Mesenchymal stem cell (in vitro differentiated cells and primary cell): ENCODE data around the gene GPR173.

Source experiments
- DNase-seq: peaks from one replicate; pipeline ENCODE4 v3.0.0-alpha.2; 2013
- H2AFZ ChIP-seq: one replicate; pipeline ENCODE4 v1.6.1; 2013; ENCODE audit warnings: low read depth, mild to moderate bottlenecking, control low read depth, inconsistent platforms, low read length, moderate library complexity
- H2AK5ac ChIP-seq: 2 replicates; pipeline ENCODE4 v1.6.1; 2013; ENCODE audit warnings: low read length, moderate library complexity, mild to moderate bottlenecking, inconsistent platforms; ENCODE audit not compliant: severe bottlenecking
- H2BK120ac ChIP-seq: one replicate; pipeline ENCODE4 v1.6.1; 2013; ENCODE audit warnings: low read depth, mild to moderate bottlenecking, inconsistent platforms, low read length, moderate library complexity
- H2BK12ac ChIP-seq, 2 experiments: one replicate each; pipeline ENCODE4 v1.6.1; 2013; ENCODE audit warnings: inconsistent platforms in 2 of 2, low read length in 2 of 2, mild to moderate bottlenecking in 2 of 2, moderate library complexity in 2 of 2, control low read depth in 1 of 2
- H2BK15ac ChIP-seq: one replicate; pipeline ENCODE4 v1.6.1; 2013; ENCODE audit warnings: mild to moderate bottlenecking, low read depth, inconsistent platforms; ENCODE audit not compliant: poor library complexity, severe bottlenecking
- H2BK5ac ChIP-seq: 2 replicates; pipeline ENCODE4 v1.6.1; 2013; ENCODE audit warnings: low read depth, mild to moderate bottlenecking, low read length, control low read depth, inconsistent platforms; ENCODE audit not compliant: poor library complexity, severe bottlenecking
- H3K14ac ChIP-seq, 2 experiments: one replicate each; pipeline ENCODE4 v1.6.1; 2013; ENCODE audit warnings: inconsistent platforms in 2 of 2, low read length in 2 of 2, control low read depth in 1 of 2, mild to moderate bottlenecking in 1 of 2, moderate library complexity in 1 of 2
- H3K18ac ChIP-seq, 2 experiments: one replicate each; pipeline ENCODE4 v1.6.1; 2013; ENCODE audit warnings: inconsistent platforms in 2 of 2, low read length in 2 of 2, control low read depth in 1 of 2, low read depth in 1 of 2, mild to moderate bottlenecking in 1 of 2
- H3K23ac ChIP-seq, 2 experiments: one replicate each; pipeline ENCODE4 v1.6.1; 2013; ENCODE audit warnings: inconsistent platforms in 2 of 2, low read length in 2 of 2, mild to moderate bottlenecking in 2 of 2, moderate library complexity in 2 of 2, control low read depth in 1 of 2
- H3K27ac ChIP-seq: 2 replicates; pipeline ENCODE4 v1.5.1; 2013; ENCODE audit warnings: mild to moderate bottlenecking, moderate library complexity, low read length, control low read depth, inconsistent platforms; ENCODE audit not compliant: poor library complexity, severe bottlenecking
- H3K27me3 ChIP-seq, 2 experiments: 2 replicates each; pipeline versions ENCODE4 v1.6.1 to v1.7.0; 2013; ENCODE audit warnings: low read length in 2 of 2, mild to moderate bottlenecking in 2 of 2, moderate library complexity in 2 of 2, control low read depth in 1 of 2, inconsistent platforms in 1 of 2; ENCODE audit not compliant: control insufficient read depth in 1 of 2, insufficient read depth in 1 of 2
- H3K36me3 ChIP-seq, 2 experiments: 2 replicates each; pipeline versions ENCODE4 v1.6.1 to v1.7.0; 2013; ENCODE audit warnings: low read length in 2 of 2, control low read depth in 1 of 2, inconsistent platforms in 1 of 2, low read depth in 1 of 2, mild to moderate bottlenecking in 1 of 2; ENCODE audit not compliant: insufficient read depth in 2 of 2, control insufficient read depth in 1 of 2
- H3K4ac ChIP-seq, 2 experiments: one replicate each; pipeline ENCODE4 v1.6.1; 2013; ENCODE audit warnings: inconsistent platforms in 2 of 2, low read length in 2 of 2, mild to moderate bottlenecking in 2 of 2, moderate library complexity in 2 of 2, control low read depth in 1 of 2, low read depth in 1 of 2
- H3K4me1 ChIP-seq: 2 replicates; pipeline ENCODE4 v1.6.1; 2013; ENCODE audit warnings: low read depth, low read length, control low read depth; ENCODE audit not compliant: control insufficient read depth, insufficient read depth
- H3K4me2 ChIP-seq: 2 replicates; pipeline ENCODE4 v1.6.1; 2013; ENCODE audit warnings: low read length, mild to moderate bottlenecking, inconsistent platforms; ENCODE audit not compliant: poor library complexity, severe bottlenecking
- H3K4me3 ChIP-seq, 2 experiments: 2 replicates each; pipeline versions ENCODE4 v1.5.1 to v1.7.0; 2013; ENCODE audit warnings: low read length in 2 of 2, mild to moderate bottlenecking in 2 of 2, control low read depth in 1 of 2, low read depth in 1 of 2; ENCODE audit not compliant: insufficient read depth in 1 of 2
- H3K79me1 ChIP-seq: replicated peaks from 2 replicates; pipeline ENCODE4 v1.6.1; 2013; ENCODE audit warnings: mild to moderate bottlenecking, control low read depth, low read length, inconsistent platforms; ENCODE audit not compliant: poor library complexity, severe bottlenecking
- H3K9ac ChIP-seq: 2 replicates; pipeline ENCODE4 v1.7.0; 2013; ENCODE audit warnings: mild to moderate bottlenecking, low read length, moderate library complexity
- H3K9me3 ChIP-seq: 2 replicates; pipeline ENCODE4 v1.7.0; 2013; ENCODE audit warnings: mild to moderate bottlenecking, low read length; ENCODE audit not compliant: control insufficient read depth
- H4K8ac ChIP-seq: one replicate; pipeline ENCODE4 v1.6.1; 2013; ENCODE audit warnings: inconsistent platforms, mild to moderate bottlenecking, low read length, moderate library complexity
- H4K91ac ChIP-seq: one replicate; pipeline ENCODE4 v1.6.1; 2013; ENCODE audit warnings: mild to moderate bottlenecking, low read length, inconsistent platforms
- WGBS: methylation state at CpG from one replicate; pipeline ENCODE4 v1.1.7; 2013; ENCODE audit warnings: mixed read lengths; 5-methylcytosine and 5-hydroxymethylcytosine counted together

Gene GPR173

GRCh38 chrX:53084043-53084570 is 35.5 kb downstream of the GPR173 start:
- Histone ChIP-seq H3K79me1 (peaks cover 7% of the 10 kb centered on the region), H3K4me3 (peak overlapping the region in 1 of 2 experiments; percentile 78), H3K14ac (no peak overlapping the region), H4K8ac (no peak overlapping the region), H2BK12ac (no peak overlapping the region), H2BK15ac (no peak overlapping the region), H3K9me3 (no peaks in the 10 kb centered on the region), H3K36me3 (peaks cover 33 to 40% of the 10 kb centered on the region in 2 experiments), H2AK5ac (no peak overlapping the region), H3K4me1 (peaks cover 17% of the 10 kb centered on the region), H3K18ac (no peak overlapping the region), H3K27ac (no peak overlapping the region), H3K9ac (peak overlapping the region; percentile 85), H3K4ac (no peak overlapping the region), H4K91ac (no peak overlapping the region), H2BK120ac (no peak overlapping the region), H3K23ac (no peak overlapping the region), H3K27me3 (peaks cover 0 to 23% of the 10 kb centered on the region in 2 experiments), H3K4me2 (no peak overlapping the region), H2AFZ (no peak overlapping the region), H2BK5ac (no peak overlapping the region)
- DNase-seq = peak; percentile 47
- 89% methylated on average over 4 of the region's 4 CpGs for WGBS

- H3K9ac ChIP-seq = no peak overlapping the region
- peaks cover 0 to 24% of the 10 kb centered on the region in 2 experiments for H3K27me3 ChIP-seq
- H3K79me1 ChIP-seq = peaks cover 7% of the 10 kb centered on the region
- WGBS = 98% methylated on average over 8 of the region's 9 CpGs
- no peak overlapping the region for H2BK5ac ChIP-seq
- H2BK15ac ChIP-seq = no peak overlapping the region
- no peak overlapping the region for H3K27ac ChIP-seq
- no peak overlapping the region for H2AFZ ChIP-seq
- no peak overlapping the region for H3K4ac ChIP-seq
- no peak overlapping the region for H2AK5ac ChIP-seq
- no peak for DNase-seq
- peaks cover 17% of the 10 kb centered on the region for H3K4me1 ChIP-seq
- no peak overlapping the region for H2BK12ac ChIP-seq
- H3K36me3 ChIP-seq = peaks cover 33 to 40% of the 10 kb centered on the region in 2 experiments
- no peak overlapping the region for H2BK120ac ChIP-seq
- no peak overlapping the region for H3K4me3 ChIP-seq
- H4K91ac ChIP-seq = no peak overlapping the region
- no peak overlapping the region for H3K4me2 ChIP-seq
- no peak overlapping the region for H3K14ac ChIP-seq
- H4K8ac ChIP-seq = no peak overlapping the region
- no peaks in the 10 kb centered on the region for H3K9me3 ChIP-seq
- H3K23ac ChIP-seq = no peak overlapping the region
- no peak overlapping the region for H3K18ac ChIP-seq
These were observed 36.3 kb downstream of the GPR173 start for GRCh38 chrX:53084863-53085262.

GRCh38 chrX:53085661-53086229 is 37.2 kb downstream of the GPR173 start:
- Histone ChIP-seq H2BK12ac (no peak overlapping the region), H2BK120ac (no peak overlapping the region), H4K8ac (no peak overlapping the region), H3K18ac (no peak overlapping the region), H4K91ac (no peak overlapping the region), H3K4me2 (no peak overlapping the region), H3K4ac (no peak overlapping the region), H3K14ac (no peak overlapping the region), H3K27me3 (peaks cover 0 to 28% of the 10 kb centered on the region in 2 experiments), H2AK5ac (no peak overlapping the region), H3K79me1 (peaks cover 7% of the 10 kb centered on the region), H3K27ac (no peak overlapping the region), H3K9ac (no peak overlapping the region), H2BK5ac (no peak overlapping the region), H2BK15ac (no peak overlapping the region), H2AFZ (no peak overlapping the region), H3K23ac (no peak overlapping the region), H3K4me1 (peaks cover 17% of the 10 kb centered on the region), H3K36me3 (peaks cover 33 to 40% of the 10 kb centered on the region in 2 experiments), H3K9me3 (no peaks in the 10 kb centered on the region), H3K4me3 (no peak overlapping the region)
- 94% methylated on average over 15 of the region's 17 CpGs for WGBS
- DNase-seq = no peak

GRCh38 chrX:53086464-53086863 is 37.9 kb downstream of the GPR173 start:
- no peak overlapping the region for H4K8ac ChIP-seq
- H2BK12ac ChIP-seq = no peak overlapping the region
- peaks cover 7% of the 10 kb centered on the region for H3K79me1 ChIP-seq
- H3K4ac ChIP-seq = no peak overlapping the region
- H3K27me3 ChIP-seq = peaks cover 0 to 28% of the 10 kb centered on the region in 2 experiments
- peaks cover 33 to 40% of the 10 kb centered on the region in 2 experiments for H3K36me3 ChIP-seq
- H2BK5ac ChIP-seq = no peak overlapping the region
- no peak overlapping the region for H3K14ac ChIP-seq
- H3K27ac ChIP-seq = no peak overlapping the region
- no peak overlapping the region for H4K91ac ChIP-seq
- H2AFZ ChIP-seq = no peak overlapping the region
- no peak overlapping the region for H3K9ac ChIP-seq
- no peak for DNase-seq
- H2BK120ac ChIP-seq = no peak overlapping the region
- H3K9me3 ChIP-seq = no peaks in the 10 kb centered on the region
- H3K4me2 ChIP-seq = no peak overlapping the region
- 83% methylated on average over 6 of the region's 6 CpGs for WGBS
- H3K4me3 ChIP-seq = no peak overlapping the region
- H3K18ac ChIP-seq = peak overlapping the region in 1 of 2 experiments; percentile 70
- no peak overlapping the region for H2AK5ac ChIP-seq
- H3K23ac ChIP-seq = no peak overlapping the region
- H2BK15ac ChIP-seq = no peak overlapping the region
- peaks cover 16% of the 10 kb centered on the region for H3K4me1 ChIP-seq
